HepG2 (cell line): ENCODE data around the gene DGCR2.

ENCODE experiments used
- CTCF ChIP-seq: sonication (generic); formaldehyde crosslinking; IDR thresholded peaks from 2 replicates; pipeline ENCODE4 v1.5.0; 2020; ENCODE audit warnings: mild to moderate bottlenecking, missing genetic modification reagents, moderate library complexity
- POLR2A ChIP-seq, 2 experiments: IDR thresholded peaks; 2 replicates each; pipeline ENCODE4 v1.6.1; 2011; ENCODE audit warnings: low read depth in 2 of 2, low read length in 2 of 2, mild to moderate bottlenecking in 1 of 2, moderate library complexity in 1 of 2; ENCODE audit not compliant: insufficient read depth in 1 of 2
- TEAD2 ChIP-seq: sonication (generic); formaldehyde crosslinking; IDR thresholded peaks from 2 replicates; pipeline ENCODE4 v1.9.0; 2021; ENCODE audit warnings: missing genetic modification reagents
- USF2 ChIP-seq, 2 experiments: sonication (generic) in 1 of 2; formaldehyde crosslinking in 1 of 2; IDR thresholded peaks; 2 replicates each; pipeline versions ENCODE4 v1.5.1 to v1.6.1; 2011 to 2020; ENCODE audit warnings: borderline replicate concordance in 1 of 2, low read depth in 1 of 2, low read length in 1 of 2, mild to moderate bottlenecking in 1 of 2, missing genetic modification reagents in 1 of 2, moderate library complexity in 1 of 2
- ZNF121 ChIP-seq: sonication (generic); formaldehyde crosslinking; IDR thresholded peaks from 2 replicates; pipeline ENCODE4 v1.5.0; 2020; ENCODE audit warnings: mild to moderate bottlenecking, missing genetic modification reagents

- TF ChIP-seq CTCF (CRISPR knock-in tag) (no peak), TEAD2 (no peak), POLR2A (IDR thresholded peaks at IDR 0.05; ENCODE audit: insufficient read depth in 1 of 2, low read depth in 2 of 2, low read length in 2 of 2) (no peak), USF2 (IDR thresholded peaks at IDR 0.05; ENCODE audit: low read depth, low read length) (no peak), USF2 (CRISPR knock-in tag; IDR thresholded peaks at IDR 0.05; ENCODE audit: borderline replicate concordance) (no peak), ZNF121 (CRISPR knock-in tag) (no peak)
Observed at GRCh38 chr22:19081351-19081750, 40.9 kb downstream of the DGCR2 start.
